ENCODE measurements around the gene ELOB.

- TF ChIP-seq CTCF (IDR thresholded peaks at IDR 0.05), result no peak
- TF ChIP-seq ZFX (IDR thresholded peaks at IDR 0.05; ENCODE audit: borderline replicate concordance), result no peak
Observed at GRCh38 chr16:2742323-2743006, 34.6 kb downstream of the ELOB start.

All from 22Rv1 (cell line).